ENCODE measurements around the gene KHDRBS2. TPM values are rescaled to one million over a fixed set of nuclear protein-coding genes. Genes with fewer than 3 reads are reported as not detected.

Gene KHDRBS2
- total and polyA plus RNA-seq, 4 donors, result 9.2 to 13.0 (median 11.0) TPM

GRCh38 chr6:61751986-61752385 is 534.0 kb downstream of the KHDRBS2 start:
- no peaks in the 10 kb centered on the region for H3K9me3 ChIP-seq (ENCODE audit: control insufficient read depth, insufficient read depth, low read length)
- 92% methylated on average over 2 of the region's 3 CpGs for WGBS (ENCODE audit: insufficient coverage)
- H3K4me3 ChIP-seq (ENCODE audit: low read depth, low read length), result no peak overlapping the region

GRCh38 chr6:61745994-61746393 is 540.0 kb downstream of the KHDRBS2 start:
- H3K27ac ChIP-seq (ENCODE audit: low read depth, low read length), result no peak overlapping the region
- H3K36me3 ChIP-seq (ENCODE audit: control insufficient read depth, insufficient read depth, low read length), result no peaks in the 10 kb centered on the region
- no peaks in the 10 kb centered on the region for H3K9me3 ChIP-seq (ENCODE audit: control insufficient read depth, insufficient read depth, low read length)
- H3K4me3 ChIP-seq (ENCODE audit: low read depth, low read length), result no peak overlapping the region
- H3K4me1 ChIP-seq (ENCODE audit: control insufficient read depth, insufficient read depth, low read length), result no peaks in the 10 kb centered on the region
- no peaks in the 10 kb centered on the region for H3K27me3 ChIP-seq (ENCODE audit: control insufficient read depth, insufficient read depth, low read length)
- 86% methylated on average over 1 of the region's 5 CpGs for WGBS (ENCODE audit: insufficient coverage)
- DNase-seq (ENCODE audit: low read depth in 4 of 6, low spot score in 6 of 6), result no peak

More at GRCh38 chr6:61751986-61752385, 534.0 kb downstream of the KHDRBS2 start:
- H3K27ac ChIP-seq (ENCODE audit: low read depth, low read length), result no peak overlapping the region
- H3K36me3 ChIP-seq (ENCODE audit: control insufficient read depth, insufficient read depth, low read length), result no peaks in the 10 kb centered on the region
- DNase-seq (ENCODE audit: low read depth in 4 of 6, low spot score in 6 of 6), result no peak
- no peaks in the 10 kb centered on the region for H3K27me3 ChIP-seq (ENCODE audit: control insufficient read depth, insufficient read depth, low read length)
- no peaks in the 10 kb centered on the region for H3K4me1 ChIP-seq (ENCODE audit: control insufficient read depth, insufficient read depth, low read length)

- Histone ChIP-seq H3K4me3 (ENCODE audit: low read depth, low read length) (no peak overlapping the region), H3K9me3 (ENCODE audit: control insufficient read depth, insufficient read depth, low read length) (no peaks in the 10 kb centered on the region), H3K36me3 (ENCODE audit: control insufficient read depth, insufficient read depth, low read length) (no peaks in the 10 kb centered on the region), H3K27ac (ENCODE audit: low read depth, low read length) (no peak overlapping the region), H3K4me1 (ENCODE audit: control insufficient read depth, insufficient read depth, low read length) (no peaks in the 10 kb centered on the region), H3K27me3 (ENCODE audit: control insufficient read depth, insufficient read depth, low read length) (no peaks in the 10 kb centered on the region)
- no peak for DNase-seq (ENCODE audit: low read depth in 4 of 6, low spot score in 6 of 6)
- 40% methylated on average over 1 of the region's 3 CpGs for WGBS (ENCODE audit: insufficient coverage)
Measured at GRCh38 chr6:61711849-61712248, 574.2 kb downstream of the KHDRBS2 start.

GRCh38 chr6:61688165-61688564 is 597.9 kb downstream of the KHDRBS2 start:
- H3K4me3 ChIP-seq (ENCODE audit: low read depth, low read length), result no peak overlapping the region
- H3K27ac ChIP-seq (ENCODE audit: low read depth, low read length), result no peak overlapping the region
- H3K9me3 ChIP-seq (ENCODE audit: control insufficient read depth, insufficient read depth, low read length), result no peaks in the 10 kb centered on the region
- H3K4me1 ChIP-seq (ENCODE audit: control insufficient read depth, insufficient read depth, low read length), result no peaks in the 10 kb centered on the region
- no CpG with 5 or more reads among the region's 2 CpGs for WGBS (ENCODE audit: insufficient coverage)
- no peaks in the 10 kb centered on the region for H3K27me3 ChIP-seq (ENCODE audit: control insufficient read depth, insufficient read depth, low read length)
- H3K36me3 ChIP-seq (ENCODE audit: control insufficient read depth, insufficient read depth, low read length), result no peaks in the 10 kb centered on the region
- no peak for DNase-seq (ENCODE audit: low read depth in 4 of 6, low spot score in 6 of 6)

GRCh38 chr6:61682562-61682961 is 603.5 kb downstream of the KHDRBS2 start:
- no peak for DNase-seq (ENCODE audit: low read depth in 4 of 6, low spot score in 6 of 6)
- H3K4me1 ChIP-seq (ENCODE audit: control insufficient read depth, insufficient read depth, low read length), result no peaks in the 10 kb centered on the region
- no peak overlapping the region for H3K27ac ChIP-seq (ENCODE audit: low read depth, low read length)
- no peaks in the 10 kb centered on the region for H3K36me3 ChIP-seq (ENCODE audit: control insufficient read depth, insufficient read depth, low read length)
- H3K4me3 ChIP-seq (ENCODE audit: low read depth, low read length), result no peak overlapping the region
- no peaks in the 10 kb centered on the region for H3K9me3 ChIP-seq (ENCODE audit: control insufficient read depth, insufficient read depth, low read length)
- WGBS (ENCODE audit: insufficient coverage), result no CpG with 5 or more reads among the region's 2 CpGs
- no peaks in the 10 kb centered on the region for H3K27me3 ChIP-seq (ENCODE audit: control insufficient read depth, insufficient read depth, low read length)

- Histone ChIP-seq H3K4me1 (ENCODE audit: control insufficient read depth, insufficient read depth, low read length) (no peaks in the 10 kb centered on the region), H3K9me3 (ENCODE audit: control insufficient read depth, insufficient read depth, low read length) (no peaks in the 10 kb centered on the region), H3K36me3 (ENCODE audit: control insufficient read depth, insufficient read depth, low read length) (no peaks in the 10 kb centered on the region), H3K4me3 (ENCODE audit: low read depth, low read length) (no peak overlapping the region), H3K27ac (ENCODE audit: low read depth, low read length) (no peak overlapping the region), H3K27me3 (ENCODE audit: control insufficient read depth, insufficient read depth, low read length) (no peaks in the 10 kb centered on the region)
- WGBS (ENCODE audit: insufficient coverage), result no CpG with 5 or more reads among the region's 6 CpGs
- DNase-seq (ENCODE audit: low read depth in 4 of 6, low spot score in 6 of 6), result no peak
Measured at GRCh38 chr6:61679625-61680024, 606.4 kb downstream of the KHDRBS2 start.

GRCh38 chr6:61675734-61676133 is 610.3 kb downstream of the KHDRBS2 start:
- no peak for DNase-seq (ENCODE audit: low read depth in 4 of 6, low spot score in 6 of 6)
- H3K27ac ChIP-seq (ENCODE audit: low read depth, low read length), result no peak overlapping the region
- no CpG with 5 or more reads among the region's 2 CpGs for WGBS (ENCODE audit: insufficient coverage)
- H3K4me3 ChIP-seq (ENCODE audit: low read depth, low read length), result no peak overlapping the region
- H3K36me3 ChIP-seq (ENCODE audit: control insufficient read depth, insufficient read depth, low read length), result no peaks in the 10 kb centered on the region
- no peaks in the 10 kb centered on the region for H3K4me1 ChIP-seq (ENCODE audit: control insufficient read depth, insufficient read depth, low read length)
- no peaks in the 10 kb centered on the region for H3K9me3 ChIP-seq (ENCODE audit: control insufficient read depth, insufficient read depth, low read length)
- no peaks in the 10 kb centered on the region for H3K27me3 ChIP-seq (ENCODE audit: control insufficient read depth, insufficient read depth, low read length)

GRCh38 chr6:61649845-61650244 is 636.2 kb downstream of the KHDRBS2 start:
- no peaks in the 10 kb centered on the region for H3K9me3 ChIP-seq (ENCODE audit: control insufficient read depth, insufficient read depth, low read length)
- no peaks in the 10 kb centered on the region for H3K4me1 ChIP-seq (ENCODE audit: control insufficient read depth, insufficient read depth, low read length)
- no peak for DNase-seq (ENCODE audit: low read depth in 4 of 6, low spot score in 6 of 6)
- no peaks in the 10 kb centered on the region for H3K27me3 ChIP-seq (ENCODE audit: control insufficient read depth, insufficient read depth, low read length)
- no peaks in the 10 kb centered on the region for H3K36me3 ChIP-seq (ENCODE audit: control insufficient read depth, insufficient read depth, low read length)
- H3K4me3 ChIP-seq (ENCODE audit: low read depth, low read length), result no peak overlapping the region
- WGBS (ENCODE audit: insufficient coverage), result 92% methylated on average over 1 of the region's 1 CpG
- H3K27ac ChIP-seq (ENCODE audit: low read depth, low read length), result no peak overlapping the region

GRCh38 chr6:61640463-61640862 is 645.6 kb downstream of the KHDRBS2 start:
- Histone ChIP-seq H3K4me1 (ENCODE audit: control insufficient read depth, insufficient read depth, low read length) (no peaks in the 10 kb centered on the region), H3K27ac (ENCODE audit: low read depth, low read length) (no peak overlapping the region), H3K27me3 (ENCODE audit: control insufficient read depth, insufficient read depth, low read length) (no peaks in the 10 kb centered on the region), H3K36me3 (ENCODE audit: control insufficient read depth, insufficient read depth, low read length) (no peaks in the 10 kb centered on the region), H3K9me3 (ENCODE audit: control insufficient read depth, insufficient read depth, low read length) (no peaks in the 10 kb centered on the region), H3K4me3 (ENCODE audit: low read depth, low read length) (no peak overlapping the region)
- 40% methylated on average over 1 of the region's 3 CpGs for WGBS (ENCODE audit: insufficient coverage)
- DNase-seq (ENCODE audit: low read depth in 4 of 6, low spot score in 6 of 6), result no peak

Measured in spinal cord (tissue), 10 donors.